ENCODE measurements around the gene ERC2.

ERC2 gene

DNA sequence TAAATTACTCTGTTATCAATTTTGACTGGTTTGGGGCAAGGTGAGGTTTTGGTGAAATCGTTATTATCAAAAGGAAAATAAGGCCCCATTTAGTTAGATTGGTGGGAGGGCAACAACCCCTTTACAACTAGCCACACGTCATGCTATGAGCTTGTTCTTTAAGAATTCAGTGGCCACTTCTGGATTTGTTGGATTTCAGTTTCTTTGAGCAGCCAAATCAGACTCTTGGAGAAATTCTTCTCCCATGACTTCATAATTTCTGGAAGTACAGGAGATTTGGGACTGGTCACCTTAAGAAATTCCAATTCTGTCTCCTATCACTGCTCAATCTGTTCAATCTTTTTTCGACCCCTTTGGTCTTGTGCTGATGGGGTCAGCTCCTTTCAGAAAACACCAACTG is 966.4 kb downstream of the ERC2 start:
- no peak overlapping the region for H3K4me3 ChIP-seq (ENCODE audit: low read depth, low read length)
- TF ChIP-seq CTCF (IDR thresholded peaks at IDR 0.05; ENCODE audit: low read depth, low read length) (no peak), MAX (IDR thresholded peaks at IDR 0.05; ENCODE audit: low read depth, low read length) (no peak), POLR2A (IDR thresholded peaks at IDR 0.05; ENCODE audit: extremely low read depth, insufficient read length) (no peak)
- DNase-seq (ENCODE audit: low read depth), result no peak

DNA sequence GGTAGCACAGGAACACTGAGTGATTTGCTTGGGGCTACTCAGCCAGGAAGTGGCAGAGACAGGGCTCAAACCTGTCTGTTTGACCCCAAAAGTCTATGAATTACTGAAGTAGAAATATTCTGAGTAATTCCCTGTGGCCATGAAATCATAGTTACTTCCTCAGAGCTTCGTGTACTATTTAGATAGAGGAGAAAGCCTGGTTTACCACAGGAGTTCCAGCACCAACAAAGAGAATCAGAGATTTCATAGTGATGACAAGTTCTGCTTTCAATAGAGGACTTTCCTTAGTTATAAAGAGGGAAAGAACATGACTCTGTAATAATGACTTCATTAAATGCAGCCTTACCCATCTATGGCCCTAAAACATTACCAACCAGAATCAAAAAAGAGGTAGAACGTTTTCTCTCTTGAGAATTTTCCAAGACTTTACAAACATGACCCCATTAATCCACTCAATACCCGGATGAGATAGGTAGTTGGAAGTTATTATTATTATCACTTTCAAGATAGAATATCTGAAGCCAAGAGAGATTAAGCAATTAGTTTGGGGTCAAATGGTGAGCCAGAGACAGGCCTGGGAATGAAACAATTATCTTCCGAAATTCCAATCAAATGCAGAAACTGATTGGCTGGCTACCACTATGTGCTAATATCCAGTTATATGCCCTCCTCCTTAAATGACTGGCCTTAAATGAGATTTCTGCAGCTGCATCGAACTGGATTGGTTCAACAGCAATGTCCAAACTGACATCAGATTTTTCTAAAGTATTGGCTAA is 967.5 kb downstream of the ERC2 start:
- TF ChIP-seq CTCF (IDR thresholded peaks at IDR 0.05; ENCODE audit: low read depth, low read length) (no peak), MYC (IDR thresholded peaks at IDR 0.05; ENCODE audit: low read depth, low read length) (no peak), POLR2A (IDR thresholded peaks at IDR 0.05; ENCODE audit: extremely low read depth, insufficient read length) (no peak), MAX (IDR thresholded peaks at IDR 0.05; ENCODE audit: low read depth, low read length) (no peak)
- H3K4me3 ChIP-seq (ENCODE audit: low read depth, low read length), result no peak overlapping the region
- no peak for DNase-seq (ENCODE audit: low read depth)

DNA sequence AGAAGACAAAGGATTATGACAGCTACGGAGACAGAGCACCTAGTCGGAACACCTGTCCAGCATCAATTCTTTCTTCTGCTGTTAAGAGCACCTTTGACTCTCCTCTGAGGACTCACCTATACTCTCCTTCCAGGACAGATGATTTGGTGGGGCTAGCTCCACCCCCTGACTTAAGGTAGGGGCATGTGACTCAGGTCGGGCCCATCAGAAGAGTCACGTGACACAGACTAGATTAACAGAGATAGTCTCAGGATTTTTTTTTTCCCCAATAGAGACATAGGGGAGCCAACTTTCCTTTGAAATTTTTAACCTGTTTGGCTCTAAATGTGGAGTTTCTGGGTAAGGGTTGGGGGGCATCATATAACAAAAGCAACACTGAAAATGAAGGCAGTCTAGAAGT is 969.7 kb downstream of the ERC2 start:
- DNase-seq (ENCODE audit: low read depth), result no peak
- no peak overlapping the region for H3K4me3 ChIP-seq (ENCODE audit: low read depth, low read length)
- TF ChIP-seq MYC (IDR thresholded peaks at IDR 0.05; ENCODE audit: low read depth, low read length) (no peak), CTCF (IDR thresholded peaks at IDR 0.05; ENCODE audit: low read depth, low read length) (no peak), MAX (IDR thresholded peaks at IDR 0.05; ENCODE audit: low read depth, low read length) (no peak), POLR2A (IDR thresholded peaks at IDR 0.05; ENCODE audit: extremely low read depth, insufficient read length) (no peak)

DNA sequence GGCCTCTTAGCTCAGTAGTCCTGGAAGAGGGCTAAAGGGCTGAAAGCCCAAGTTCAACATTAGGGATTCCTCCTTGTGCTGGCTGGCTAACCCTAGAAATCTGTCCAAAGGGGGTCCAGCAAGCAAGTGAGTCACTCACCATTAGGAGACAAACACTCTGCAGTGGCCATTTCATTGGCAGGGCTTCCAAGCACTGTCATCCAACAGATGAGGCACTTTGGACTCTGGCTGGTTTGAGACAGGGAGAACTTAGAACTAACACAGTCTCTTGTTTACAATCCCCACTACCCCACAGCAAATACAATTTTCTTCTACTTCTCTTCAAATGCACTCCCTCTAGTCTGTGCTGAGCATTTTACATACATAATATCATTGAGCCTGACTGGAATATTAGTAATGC is 971.0 kb downstream of the ERC2 start:
- TF ChIP-seq MAX (IDR thresholded peaks at IDR 0.05; ENCODE audit: low read depth, low read length) (no peak), POLR2A (IDR thresholded peaks at IDR 0.05; ENCODE audit: extremely low read depth, insufficient read length) (no peak), MYC (IDR thresholded peaks at IDR 0.05; ENCODE audit: low read depth, low read length) (no peak), CTCF (IDR thresholded peaks at IDR 0.05; ENCODE audit: low read depth, low read length) (no peak)
- H3K4me3 ChIP-seq (ENCODE audit: low read depth, low read length), result no peak overlapping the region
- no peak for DNase-seq (ENCODE audit: low read depth)

DNA sequence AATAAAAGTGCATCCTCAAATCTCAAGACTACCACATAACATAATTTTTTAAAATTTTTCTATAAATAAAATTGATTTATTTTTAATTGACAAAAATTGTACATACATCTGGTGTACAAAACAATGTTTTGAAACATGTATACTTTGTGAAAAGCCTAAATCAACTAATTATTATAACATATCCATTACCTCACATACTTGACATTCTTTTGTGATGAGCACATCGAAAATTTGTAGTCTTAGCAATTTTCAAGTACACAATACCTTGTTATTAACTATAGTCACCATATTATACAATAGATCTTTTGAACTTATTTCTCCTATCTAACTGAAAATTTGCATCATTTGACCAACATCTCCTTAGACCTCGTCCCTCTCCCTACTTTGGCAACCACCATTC is 973.3 kb downstream of the ERC2 start:
- DNase-seq (ENCODE audit: low read depth), result no peak
- no peak overlapping the region for H3K4me3 ChIP-seq (ENCODE audit: low read depth, low read length)
- TF ChIP-seq MYC (IDR thresholded peaks at IDR 0.05; ENCODE audit: low read depth, low read length) (no peak), POLR2A (IDR thresholded peaks at IDR 0.05; ENCODE audit: extremely low read depth, insufficient read length) (no peak), MAX (IDR thresholded peaks at IDR 0.05; ENCODE audit: low read depth, low read length) (no peak)

DNA sequence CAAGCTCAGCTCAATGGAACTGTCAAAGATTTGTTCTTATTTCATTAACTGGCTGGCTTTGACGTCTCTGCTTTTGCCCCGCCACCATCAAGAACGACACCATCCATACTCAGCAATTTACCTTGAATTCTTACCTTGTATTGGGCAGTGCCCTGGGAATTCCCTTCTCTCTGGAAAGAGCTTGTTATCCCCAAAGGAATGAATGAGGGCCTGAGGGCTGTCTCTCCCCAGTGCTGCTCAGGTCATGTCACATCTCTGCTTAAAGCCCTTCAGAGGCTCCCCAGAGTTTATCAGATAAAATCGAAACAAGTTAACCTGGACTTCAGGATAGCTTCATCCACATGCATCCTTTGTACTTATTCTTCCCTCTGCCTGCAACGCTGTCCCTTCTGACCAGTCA is 975.3 kb downstream of the ERC2 start:
- no peak for TF ChIP-seq MYC (IDR thresholded peaks at IDR 0.05; ENCODE audit: low read depth, low read length)
- no peak for DNase-seq (ENCODE audit: low read depth)
- no peak overlapping the region for H3K4me3 ChIP-seq (ENCODE audit: low read depth, low read length)

Data from NB4 (cell line).